HG03025 (cell line): ENCODE measurements around the gene CROCC.
"Not testable (repeated sequence)": the region's sequence is repeated elsewhere in the genome, so short reads cannot be mapped to it uniquely, and the experiment has no call there.

Experiments used
- ATAC-seq: cut with Tn5 transposase; IDR thresholded peaks from one replicate; pipeline ENCODE4 v1.9.1; 2021; ENCODE audit warnings: mild to moderate bottlenecking, moderate library complexity; ENCODE audit not compliant: unreplicated experiment, low FRiP score

CROCC gene

GRCh38 chr1:16913833-16914662 lies 7.7 kb upstream of the CROCC start:
- ATAC-seq = peak; percentile 67

GRCh38 chr1:16914928-16915626 lies 6.7 kb upstream of the CROCC start:
- ATAC-seq = not testable (repeated sequence)

GRCh38 chr1:16915627-16915973 lies 6.1 kb upstream of the CROCC start:
- ATAC-seq = no peak

GRCh38 chr1:16916036-16916880 lies 5.5 kb upstream of the CROCC start:
- not testable (repeated sequence) for ATAC-seq

- no peak for ATAC-seq
Measured at GRCh38 chr1:16918371-16918770, 3.4 kb upstream of the CROCC start.

GRCh38 chr1:16918936-16919665 lies 2.6 kb upstream of the CROCC start:
- not testable (repeated sequence) for ATAC-seq

GRCh38 chr1:16920951-16921350 lies 780 bp upstream of the CROCC start:
- ATAC-seq = no peak

- no peak for ATAC-seq
Measured at GRCh38 chr1:16922466-16922865, 735 bp downstream of the CROCC start.

- ATAC-seq = no peak
Measured at GRCh38 chr1:16922885-16923431, 1.2 kb downstream of the CROCC start.

GRCh38 chr1:16924216-16924918 lies 2.6 kb downstream of the CROCC start:
- no peak for ATAC-seq

- ATAC-seq = no peak
Measured at GRCh38 chr1:16924919-16925477, 3.3 kb downstream of the CROCC start.

GRCh38 chr1:16925635-16926490 lies 4.1 kb downstream of the CROCC start:
- ATAC-seq = no peak

- ATAC-seq = no peak
Measured at GRCh38 chr1:16926491-16927073, 4.9 kb downstream of the CROCC start.

- ATAC-seq = no peak
Measured at GRCh38 chr1:16927256-16927655, 5.5 kb downstream of the CROCC start.

- ATAC-seq = no peak
Measured at GRCh38 chr1:16927711-16928485, 6.2 kb downstream of the CROCC start.

- not testable (repeated sequence) for ATAC-seq
Measured at GRCh38 chr1:16929146-16930041, 7.7 kb downstream of the CROCC start.
